ENCODE results near the gene AQP12B.
"Not testable (repeated sequence)": the region's sequence is repeated elsewhere in the genome, so short reads cannot be mapped to it uniquely, and the experiment has no call there.

AQP12B gene

GRCh38 chr2:240678043-240678442 is 4.6 kb downstream of the AQP12B start:
- H3K4me3 ChIP-seq (ENCODE audit: low read length); H3K27me3 ChIP-seq (ENCODE audit: control insufficient read depth, low read length); H3K36me3 ChIP-seq (ENCODE audit: control insufficient read depth, low read length); H3F3A ChIP-seq (ENCODE audit: control insufficient read depth, insufficient read depth); H3K9me2 ChIP-seq (replicated peaks; ENCODE audit: control insufficient read depth, low read length); H4K20me1 ChIP-seq (ENCODE audit: control insufficient read depth, insufficient read depth, low read depth, low read length); H3K9me3 ChIP-seq (ENCODE audit: control insufficient read depth, insufficient read depth, low read length); H3K4me1 ChIP-seq (ENCODE audit: control insufficient read depth, low read length); H3K79me2 ChIP-seq (ENCODE audit: control insufficient read depth, low read length); H3K4me2 ChIP-seq (ENCODE audit: low read length); H3K27ac ChIP-seq (ENCODE audit: low read depth, low read length): not testable (repeated sequence)

- not testable (repeated sequence) for H3K27me3 ChIP-seq (ENCODE audit: control insufficient read depth, low read length); H3K4me3 ChIP-seq (ENCODE audit: low read length); H3K79me2 ChIP-seq (ENCODE audit: control insufficient read depth, low read length)
These were observed 7.3 kb downstream of the AQP12B start for GRCh38 chr2:240675345-240675744.

GRCh38 chr2:240674461-240675184 is 8.1 kb downstream of the AQP12B start:
- not testable (repeated sequence) for H3K79me2 ChIP-seq (ENCODE audit: control insufficient read depth, low read length); H3K4me3 ChIP-seq (ENCODE audit: low read length); H3F3A ChIP-seq (ENCODE audit: control insufficient read depth, insufficient read depth); H3K27me3 ChIP-seq (ENCODE audit: control insufficient read depth, low read length); H4K20me1 ChIP-seq (ENCODE audit: control insufficient read depth, insufficient read depth, low read depth, low read length); H3K4me1 ChIP-seq (ENCODE audit: control insufficient read depth, low read length); H3K27ac ChIP-seq (ENCODE audit: low read depth, low read length); H3K36me3 ChIP-seq (ENCODE audit: control insufficient read depth, low read length); H3K9me3 ChIP-seq (ENCODE audit: control insufficient read depth, insufficient read depth, low read length); H3K9me2 ChIP-seq (replicated peaks; ENCODE audit: control insufficient read depth, low read length); H3K4me2 ChIP-seq (ENCODE audit: low read length)

More at GRCh38 chr2:240675345-240675744, 7.3 kb downstream of the AQP12B start:
- not testable (repeated sequence) for H3K4me1 ChIP-seq (ENCODE audit: control insufficient read depth, low read length); H3K4me2 ChIP-seq (ENCODE audit: low read length); H3K9me2 ChIP-seq (replicated peaks; ENCODE audit: control insufficient read depth, low read length); H3K9me3 ChIP-seq (ENCODE audit: control insufficient read depth, insufficient read depth, low read length); H3K27ac ChIP-seq (ENCODE audit: low read depth, low read length); H3K36me3 ChIP-seq (ENCODE audit: control insufficient read depth, low read length); H4K20me1 ChIP-seq (ENCODE audit: control insufficient read depth, insufficient read depth, low read depth, low read length); H3F3A ChIP-seq (ENCODE audit: control insufficient read depth, insufficient read depth)

- H3K27me3 ChIP-seq (ENCODE audit: control insufficient read depth, low read length) = no peaks in the 10 kb centered on the region
- no peaks in the 10 kb centered on the region for H4K20me1 ChIP-seq (ENCODE audit: control insufficient read depth, insufficient read depth, low read depth, low read length)
- H3K9me3 ChIP-seq (ENCODE audit: control insufficient read depth, insufficient read depth, low read length) = no peaks in the 10 kb centered on the region
- no peaks in the 10 kb centered on the region for H3K4me1 ChIP-seq (ENCODE audit: control insufficient read depth, low read length)
- TF ChIP-seq EZH2phosphoT487 (IDR thresholded peaks at IDR 0.05; ENCODE audit: borderline replicate concordance, low read length) = no peak
- no peak for TF ChIP-seq CTCF (IDR thresholded peaks at IDR 0.05; ENCODE audit: low read depth, low read length, poor library complexity, severe bottlenecking)
- no peaks in the 10 kb centered on the region for H3F3A ChIP-seq (ENCODE audit: control insufficient read depth, insufficient read depth)
- H3K36me3 ChIP-seq (ENCODE audit: control insufficient read depth, low read length) = no peaks in the 10 kb centered on the region
- H3K9me2 ChIP-seq (replicated peaks; ENCODE audit: control insufficient read depth, low read length) = no peaks in the 10 kb centered on the region
- H3K79me2 ChIP-seq (ENCODE audit: control insufficient read depth, low read length) = no peaks in the 10 kb centered on the region
- H3K27ac ChIP-seq (ENCODE audit: low read depth, low read length) = no peak overlapping the region
- H3K4me3 ChIP-seq (ENCODE audit: low read length) = no peak overlapping the region
- H3K4me2 ChIP-seq (ENCODE audit: low read length) = no peak overlapping the region
These were observed 9.9 kb downstream of the AQP12B start for GRCh38 chr2:240672701-240673190.

- Histone ChIP-seq H3K36me3 (ENCODE audit: control insufficient read depth, low read length) (no peaks in the 10 kb centered on the region), H4K20me1 (ENCODE audit: control insufficient read depth, insufficient read depth, low read depth, low read length) (no peaks in the 10 kb centered on the region), H3F3A (ENCODE audit: control insufficient read depth, insufficient read depth) (no peaks in the 10 kb centered on the region), H3K9me3 (ENCODE audit: control insufficient read depth, insufficient read depth, low read length) (no peaks in the 10 kb centered on the region), H3K4me2 (ENCODE audit: low read length) (no peak overlapping the region), H3K4me3 (ENCODE audit: low read length) (no peak overlapping the region), H3K9me2 (replicated peaks; ENCODE audit: control insufficient read depth, low read length) (no peaks in the 10 kb centered on the region), H3K27me3 (ENCODE audit: control insufficient read depth, low read length) (peaks cover 3% of the 10 kb centered on the region), H3K4me1 (ENCODE audit: control insufficient read depth, low read length) (no peaks in the 10 kb centered on the region), H3K79me2 (ENCODE audit: control insufficient read depth, low read length) (no peaks in the 10 kb centered on the region), H3K27ac (ENCODE audit: low read depth, low read length) (no peak overlapping the region)
- no peak for TF ChIP-seq EZH2phosphoT487 (IDR thresholded peaks at IDR 0.05; ENCODE audit: borderline replicate concordance, low read length)
These were observed 10.5 kb downstream of the AQP12B start for GRCh38 chr2:240672076-240672700.

All from DOHH2 (cell line).